H1 (cell line): Measurements from ENCODE around the gene FBXO28. TPM values are rescaled to one million over a fixed set of nuclear protein-coding genes. Genes with fewer than 3 reads are reported as not detected.

Experiments used
- CTCF ChIP-seq, 3 experiments: IDR thresholded peaks; 1 replicate in 2 of 3; 2 replicates in 1 of 3; pipeline versions ENCODE4 v1.5.1 to v1.6.1; 2011; ENCODE audit warnings: low read length in 3 of 3, mild to moderate bottlenecking in 3 of 3, inconsistent platforms in 2 of 3, low read depth in 1 of 3, moderate library complexity in 1 of 3; ENCODE audit not compliant: insufficient read depth in 1 of 3; ENCODE audit errors: control extremely low read depth in 1 of 3
- GABPA ChIP-seq: IDR thresholded peaks from 2 replicates; pipeline ENCODE4 v1.6.1; 2011; ENCODE audit warnings: mild to moderate bottlenecking, low read length, moderate library complexity, borderline replicate concordance; ENCODE audit not compliant: insufficient read depth
- KDM5A ChIP-seq: fragments of 200-600 bp; IDR thresholded peaks from 2 replicates; pipeline ENCODE4 v1.7.1; 2012; ENCODE audit warnings: mild to moderate bottlenecking, low read length, inconsistent platforms, mixed read lengths
- polyA plus RNA-seq, 7 experiments: library from polyadenylated mRNA; depleted of rRNA in 3 of 7; stranded (reverse) in 5 of 7; unstranded in 2 of 7; fragments of >200 nt in 5 of 7; fragments of 200-250 nt in 2 of 7; gene quantifications; 1 replicate in 5 of 7; 2 replicates in 1 of 7; 4 replicates in 1 of 7; pipeline versions ENCODE4 v1.2.1 to v1.2.3, GENCODE V29; 2011 to 2013; ENCODE audit warnings: missing spikeins in 2 of 7, mixed read lengths in 2 of 7
- total RNA-seq: library from RNA; stranded (reverse); fragmentation: NEBNext Ultra II Directional; extraction: Animal tissue kit (Norgen Biotek cat#: 25700); gene quantifications from 2 replicates; pipeline ENCODE4 v1.2.1, GENCODE V29; 2021

The FBXO28 gene
- total and polyA plus RNA-seq, 2 of the 8 experiments (the other 6 are each of a cell fraction or from before 2014, with no cell fraction given): 10.3 to 42.5 TPM

- TF ChIP-seq CTCF (IDR thresholded peaks at IDR 0.05; ENCODE audit: control extremely low read depth in 1 of 3, insufficient read depth in 1 of 3, low read depth in 1 of 3, low read length in 3 of 3) (no peak), GABPA (no peak), KDM5A (no peak)
These were observed 56.4 kb downstream of the FBXO28 start (continued) for GRCh38 chr1:224170343-224170742.
